A549 (cell line): ENCODE measurements around the gene PCDHA1.

Experiments used
- CBX2 ChIP-seq: fragments of 200-600 bp; sonication (generic); IDR thresholded peaks from 2 replicates; pipeline ENCODE4 v1.6.1; 2016; ENCODE audit warnings: low read depth, mild to moderate bottlenecking, borderline replicate concordance
- CTCF ChIP-seq: fragments of >200 bp; sonication (Bioruptor Twin); formaldehyde crosslinking; IDR thresholded peaks from 3 replicates; pipeline ENCODE4 v1.5.1; 2016
- MAFK ChIP-seq: fragments of 450-650 bp; IDR thresholded peaks from 2 replicates; pipeline ENCODE4 v1.6.1; 2014; ENCODE audit not compliant: partially characterized antibody
- POLR2A ChIP-seq: IDR thresholded peaks from 2 replicates; pipeline ENCODE4 v1.6.1; 2012; ENCODE audit warnings: mild to moderate bottlenecking, low read length
- RFX5 ChIP-seq: fragments of 450-650 bp; IDR thresholded peaks from 2 replicates; pipeline ENCODE4 v1.7.1; 2014; ENCODE audit warnings: antibody characterized with exemption, mild to moderate bottlenecking, moderate library complexity
- SMC3 ChIP-seq: fragments of >200 bp; sonication (Bioruptor Twin); formaldehyde crosslinking; IDR thresholded peaks from 3 replicates; pipeline ENCODE4 v1.6.1; 2018; ENCODE audit warnings: inconsistent platforms

- TF ChIP-seq MAFK (no peak), SMC3 (no peak), CBX2 (no peak), RFX5 (no peak), CTCF (no peak), POLR2A (no peak)
Observed at GRCh38 chr5:141042555-141042954, 256.6 kb downstream of the PCDHA1 start.
